Amygdala (tissue), 56 donors: ENCODE measurements around the gene MYEF2.

Experiments
- DNase-seq, 56 donors: peaks; one replicate each; lab custom pipeline; 2025; lab: John Stamatoyannopoulos, UW

MYEF2 gene

DNA sequence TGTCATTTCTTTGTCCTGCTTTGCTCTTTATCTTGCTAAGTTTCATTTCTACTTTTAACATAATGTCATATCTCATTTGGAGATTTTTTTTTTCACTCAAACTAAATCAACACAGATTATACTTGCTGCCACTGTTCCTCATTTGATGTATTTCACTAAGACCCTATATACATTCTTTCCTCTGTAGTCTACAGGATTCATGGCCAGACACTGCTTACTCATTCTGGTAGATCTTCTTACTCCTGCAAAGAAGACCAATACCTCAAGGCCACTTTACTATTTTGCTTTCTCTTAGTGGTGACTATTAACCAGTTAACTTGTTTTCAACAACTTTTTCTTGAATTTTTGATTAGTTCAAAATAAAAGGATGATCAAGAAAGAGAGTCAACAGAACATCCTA lies 30.7 kb downstream of the MYEF2 start:
- DNase-seq, result no peak

DNA sequence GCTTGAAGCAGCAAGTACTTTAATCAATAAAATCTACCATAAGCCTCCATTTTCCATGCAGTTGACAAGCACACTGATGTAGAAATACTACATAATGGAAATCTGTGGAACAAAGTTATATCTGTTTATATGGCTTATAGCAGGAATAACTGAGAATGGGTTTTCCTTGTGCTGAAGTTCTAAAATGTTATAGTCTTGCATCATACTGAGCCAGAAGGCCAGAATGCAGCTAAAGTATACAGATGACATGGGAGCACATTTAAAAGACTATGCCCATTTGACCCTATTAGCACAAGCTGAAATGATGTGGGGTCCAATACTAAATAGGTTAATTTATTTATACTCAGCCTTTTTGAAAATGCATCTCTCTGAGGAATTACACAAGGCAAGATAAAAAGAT lies 32.2 kb downstream of the MYEF2 start:
- no peak for DNase-seq

DNA sequence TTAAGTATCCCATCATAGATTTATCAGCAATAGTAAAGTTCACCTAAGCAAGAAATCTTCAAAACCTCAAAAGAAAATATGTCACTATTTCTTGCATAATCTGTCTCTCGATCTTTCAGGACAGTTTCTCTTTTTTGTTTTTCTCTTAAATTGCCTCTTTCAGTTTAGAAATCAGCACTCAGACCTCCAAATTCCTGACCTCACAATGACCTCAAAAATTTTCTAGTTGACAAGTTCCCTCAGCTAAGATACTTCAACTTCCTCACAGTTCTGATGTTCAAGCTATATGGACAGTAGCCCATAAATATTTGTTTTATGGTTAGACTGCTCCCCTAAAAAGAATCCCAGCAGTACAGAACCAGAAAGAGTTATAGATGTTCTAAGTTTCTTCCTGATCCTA lies 33.2 kb downstream of the MYEF2 start:
- DNase-seq, result no peak

DNA sequence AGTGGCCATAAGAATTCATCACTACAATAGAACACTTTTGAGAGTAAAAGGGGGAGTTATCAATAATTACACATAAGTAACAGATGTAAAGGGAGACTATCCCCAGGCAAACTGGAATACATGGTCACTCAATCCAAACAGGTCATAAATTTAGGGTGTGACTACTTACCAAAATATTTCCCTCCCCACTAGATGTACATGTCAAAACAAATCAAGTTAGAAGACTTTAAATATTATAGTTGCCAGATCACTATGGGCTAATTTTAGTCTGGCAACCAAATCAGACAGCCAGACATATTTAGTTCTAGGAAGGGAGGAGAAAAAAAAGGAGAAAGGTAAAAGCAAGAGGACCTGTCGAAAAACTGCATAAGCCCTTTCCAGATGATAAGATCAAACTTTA lies 34.2 kb downstream of the MYEF2 start:
- no peak for DNase-seq

DNA sequence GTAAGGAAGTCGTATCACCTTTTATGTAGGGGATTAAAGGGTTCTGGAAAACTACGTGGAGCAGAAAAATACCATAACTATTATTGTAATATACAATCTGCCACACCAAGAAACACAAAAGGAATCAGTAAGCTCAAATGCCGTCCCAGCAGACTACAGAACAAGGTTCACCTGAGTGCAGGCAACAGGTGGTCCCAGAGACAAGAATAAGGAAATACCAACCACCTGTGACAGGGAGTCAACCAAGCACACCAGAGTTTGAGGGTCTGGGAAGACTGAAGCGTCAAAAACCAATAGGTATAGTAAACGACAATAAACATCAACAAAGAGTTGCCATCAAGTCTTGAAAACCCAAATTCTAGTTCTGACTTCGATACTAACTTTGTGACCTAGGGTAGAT lies 45.2 kb downstream of the MYEF2 start:
- DNase-seq, result no peak

DNA sequence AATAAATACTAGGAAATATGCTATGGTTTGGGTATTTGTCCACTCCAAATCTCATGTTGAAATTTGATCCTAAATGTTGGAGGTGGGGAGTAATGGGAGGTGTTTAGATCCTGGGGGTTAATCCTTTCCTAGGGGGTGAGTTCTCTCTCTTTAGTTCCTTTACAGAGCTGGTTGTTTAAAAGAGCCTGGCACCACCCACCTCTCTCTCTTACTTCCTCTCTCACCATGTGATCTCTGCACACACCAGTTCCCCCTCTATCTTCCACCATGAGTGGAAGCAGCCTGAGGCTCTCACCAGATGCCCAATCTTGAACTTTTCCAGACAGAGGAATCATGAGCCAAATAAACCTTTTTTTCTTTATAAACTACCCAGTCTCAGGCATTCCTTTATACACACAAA lies 46.8 kb downstream of the MYEF2 start:
- DNase-seq, result no peak

DNA sequence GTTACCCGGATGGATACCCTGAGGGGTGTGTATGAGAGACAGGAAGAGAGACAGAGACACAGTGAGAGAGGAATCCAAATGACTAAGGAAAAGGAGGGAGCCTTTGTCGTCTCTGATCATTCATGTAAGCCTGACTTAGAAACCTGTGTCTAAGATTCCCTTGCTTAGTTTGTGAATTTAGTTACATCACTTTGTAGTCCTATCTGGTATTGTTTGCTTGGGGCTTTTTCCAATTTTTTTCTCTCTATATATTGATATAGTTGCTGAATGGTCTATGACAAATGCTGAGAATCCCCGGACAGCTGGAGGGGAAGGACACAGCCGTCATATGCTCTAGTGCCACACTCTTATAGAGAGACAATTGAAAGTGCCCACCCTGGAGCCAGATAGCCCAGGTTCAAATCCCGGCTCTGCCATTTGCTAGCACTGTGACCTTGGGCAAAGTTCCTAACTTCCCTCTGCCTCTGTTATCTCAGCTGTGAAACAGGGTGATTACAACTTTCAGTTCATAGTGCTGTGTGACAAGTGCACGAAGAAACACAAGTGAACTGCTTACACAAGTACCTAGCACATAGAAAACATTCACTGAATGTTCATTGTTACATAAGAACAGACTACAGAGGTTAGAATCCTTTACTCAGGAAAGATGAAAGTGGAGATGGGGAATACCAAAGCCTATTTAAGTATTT lies 51.3 kb downstream of the MYEF2 start:
- DNase-seq, result no peak

DNA sequence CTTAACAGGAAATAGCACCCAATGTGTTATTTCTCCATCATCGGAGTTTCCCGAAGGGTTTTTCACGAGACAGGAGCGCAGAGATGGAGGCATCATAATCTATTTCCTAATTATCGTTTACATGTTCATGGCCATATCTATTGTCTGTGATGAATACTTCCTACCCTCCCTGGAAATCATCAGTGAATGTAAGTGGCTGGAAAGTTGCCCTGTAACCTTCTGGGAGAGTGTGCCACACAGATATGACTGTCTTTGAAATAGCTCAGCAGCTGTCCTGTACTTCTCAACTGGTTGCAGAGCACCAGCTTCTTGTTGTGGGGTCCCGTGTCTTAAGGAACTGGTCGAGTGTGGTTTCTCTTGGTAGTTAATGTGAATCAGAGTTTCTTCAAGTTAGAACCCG lies 56.2 kb downstream of the MYEF2 start:
- DNase-seq, result no peak

DNA sequence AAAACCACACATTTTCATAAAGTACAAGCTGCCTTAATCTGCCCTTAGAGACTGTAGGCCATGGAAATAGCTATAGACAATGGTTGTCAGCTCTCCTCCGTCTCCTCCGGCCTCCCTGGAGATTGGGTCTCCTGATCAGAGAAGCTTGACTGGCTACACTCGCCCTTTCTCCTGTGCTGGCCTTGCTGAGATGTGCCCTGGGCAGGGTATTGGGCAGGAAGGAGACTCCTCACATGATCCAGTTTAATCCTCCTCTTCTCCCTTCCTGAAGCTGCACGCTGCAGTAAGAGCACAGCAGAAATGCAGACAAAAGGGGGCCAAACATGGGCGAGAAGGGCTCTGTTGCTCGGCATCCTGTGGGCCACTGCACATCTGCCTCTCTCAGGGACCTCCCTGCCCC lies 57.4 kb downstream of the MYEF2 start, which contains the start of gene SLC24A5:
TSS of gene SLC24A5 (plus strand) at position 246 of the 400 bp plus-strand sequence. CDS start at position 301, 55 bp downstream.
- DNase-seq, result no peak

DNA sequence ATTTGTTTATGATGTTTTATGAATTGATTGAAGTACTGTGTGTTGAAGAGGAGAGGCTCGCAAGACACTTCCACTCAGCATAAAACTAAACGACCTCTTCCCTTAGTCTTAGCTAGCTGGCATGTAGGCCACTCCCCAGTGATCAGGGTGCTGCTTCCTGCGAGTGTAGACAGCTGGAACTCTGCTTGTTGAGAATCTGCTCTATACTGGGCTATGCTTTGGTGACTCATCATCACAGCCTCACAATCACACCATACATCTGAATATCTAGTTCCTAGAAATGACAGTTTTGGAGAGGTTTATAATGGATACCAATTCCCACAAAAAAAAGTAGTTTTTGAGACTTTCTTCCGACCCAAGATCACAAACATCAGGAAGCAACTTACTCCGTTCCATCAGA lies 58.8 kb downstream of the MYEF2 start:
- no peak for DNase-seq

DNA sequence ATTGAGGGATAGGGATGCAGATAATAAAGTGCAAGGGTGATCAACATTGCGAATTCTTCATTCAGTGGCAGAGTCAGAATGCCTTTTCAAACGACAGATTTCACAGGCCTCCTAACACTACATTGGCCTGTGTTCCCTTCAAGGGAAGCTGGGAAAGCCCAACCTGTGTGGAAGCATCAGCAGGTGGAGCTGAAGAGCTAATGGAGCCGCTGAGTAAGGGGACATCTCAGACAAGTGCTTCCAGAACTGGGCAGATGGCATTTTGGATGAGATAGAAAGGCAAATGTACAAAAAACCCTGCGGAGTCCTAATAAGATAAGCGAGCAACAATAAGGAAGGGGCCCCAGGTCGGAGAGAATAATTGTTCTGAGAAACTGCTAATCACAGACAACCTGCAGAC lies 65.9 kb downstream of the MYEF2 start:
- peak in 6 of 56 donors; percentile 1 to 17 (median 3) for DNase-seq

DNA sequence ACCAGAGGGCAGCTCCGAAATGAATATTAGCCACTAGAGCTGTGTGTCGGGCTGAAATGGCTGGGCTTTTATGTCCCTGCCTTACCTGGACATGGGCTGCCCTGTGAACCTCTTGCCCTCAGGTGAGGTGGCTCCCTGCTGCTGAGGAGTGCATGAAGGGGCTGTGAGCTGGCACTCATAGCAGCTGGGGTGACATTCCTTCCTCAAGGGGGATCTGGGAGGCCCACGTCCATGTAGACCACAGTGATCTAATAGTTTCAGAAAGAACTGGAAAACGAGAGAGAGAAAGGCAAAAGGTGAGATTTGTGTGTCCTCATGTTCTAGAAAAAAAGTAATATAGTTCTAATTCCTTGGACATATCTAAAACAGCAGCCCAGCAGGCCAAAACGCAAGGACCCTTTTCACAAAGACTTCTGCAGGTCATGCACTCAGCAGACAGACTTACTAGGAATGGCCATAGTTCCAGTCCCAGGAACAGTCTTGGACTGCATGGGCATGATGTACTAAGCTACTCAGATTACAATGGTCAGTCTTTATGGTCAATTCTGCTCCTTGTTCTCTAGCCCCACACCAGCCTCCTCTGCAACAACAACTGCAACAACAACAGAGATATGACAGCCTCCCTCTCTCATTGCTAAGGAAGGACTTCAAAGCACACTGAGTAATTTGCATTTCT lies 68.1 kb downstream of the MYEF2 start:
- no peak for DNase-seq

DNA sequence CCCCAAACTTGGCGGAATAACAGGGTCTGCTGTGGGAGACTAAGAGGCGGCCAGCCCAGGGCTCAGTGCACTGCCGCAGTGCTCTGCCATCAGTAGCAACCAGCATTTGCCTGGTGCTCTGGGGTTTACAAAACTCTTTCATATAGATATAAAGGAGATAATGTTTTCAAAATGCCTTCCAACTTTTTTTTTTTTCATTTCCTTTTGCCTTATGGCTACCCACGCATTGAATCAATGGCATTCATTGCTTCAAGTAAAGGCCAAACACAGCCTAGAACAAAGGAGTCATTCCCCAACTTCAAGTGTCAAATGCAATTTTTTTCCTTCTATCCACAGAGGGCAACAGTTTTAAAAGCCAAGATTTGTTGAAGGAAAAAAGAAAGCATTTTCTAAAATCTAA lies 68.9 kb downstream of the MYEF2 start:
- no peak for DNase-seq

DNA sequence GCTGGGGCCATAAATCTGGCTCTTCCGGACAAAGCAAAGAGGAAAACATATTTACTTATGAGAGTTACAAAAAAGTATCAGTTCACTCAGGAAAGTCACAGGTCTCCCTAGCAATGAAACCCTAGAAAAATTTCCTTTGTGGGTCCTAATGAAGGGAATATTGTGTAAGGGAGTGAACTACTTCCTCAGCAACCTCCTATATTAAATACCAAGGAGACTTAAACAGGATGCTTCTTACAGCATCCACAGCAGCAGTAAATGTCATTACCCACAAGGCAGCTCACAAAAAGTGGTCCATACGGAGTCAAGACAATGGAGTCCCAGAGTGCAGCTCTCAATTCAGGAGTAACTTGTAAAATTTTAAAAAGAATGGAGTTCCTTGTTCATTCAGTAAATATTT lies 72.2 kb downstream of the MYEF2 start:
- DNase-seq, result no peak

DNA sequence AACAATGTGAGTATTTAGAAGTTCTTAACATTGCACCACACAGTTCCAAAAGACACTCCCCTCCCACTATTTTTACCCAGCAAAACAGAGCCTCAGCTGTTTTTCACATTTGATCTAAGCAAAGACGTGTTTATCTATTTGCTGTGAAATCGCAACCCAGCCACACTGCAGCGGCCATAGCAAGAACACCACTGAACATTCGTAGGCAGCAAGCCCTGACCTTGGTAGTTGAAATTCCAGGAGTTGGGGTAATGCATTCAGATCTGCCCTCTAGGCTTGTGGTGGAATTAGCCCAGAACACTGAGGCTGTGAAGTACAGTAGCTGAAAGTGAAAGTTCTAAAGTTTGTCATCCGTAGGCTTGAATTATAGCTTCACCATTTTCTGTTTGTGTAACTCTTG lies 74.4 kb downstream of the MYEF2 start:
- DNase-seq, result no peak

DNA sequence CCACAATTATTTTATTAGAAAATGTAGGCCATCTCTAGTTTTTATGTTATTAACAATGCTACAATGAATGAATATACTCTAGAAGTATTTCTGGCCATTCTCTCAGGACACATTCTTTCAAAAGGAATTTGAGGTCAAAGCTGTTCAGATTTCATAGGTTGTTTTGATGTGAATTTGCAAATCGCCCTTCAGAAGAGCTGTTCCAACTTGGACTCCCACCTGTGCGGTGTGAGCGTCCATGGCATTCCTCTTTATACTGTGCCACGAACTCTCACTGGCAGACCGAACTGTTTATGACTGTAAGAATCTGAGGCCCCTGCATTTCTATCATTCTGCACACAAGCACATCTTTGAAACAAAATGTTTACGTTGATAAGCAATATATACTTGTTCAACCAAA lies 75.9 kb downstream of the MYEF2 start:
- DNase-seq, result no peak

DNA sequence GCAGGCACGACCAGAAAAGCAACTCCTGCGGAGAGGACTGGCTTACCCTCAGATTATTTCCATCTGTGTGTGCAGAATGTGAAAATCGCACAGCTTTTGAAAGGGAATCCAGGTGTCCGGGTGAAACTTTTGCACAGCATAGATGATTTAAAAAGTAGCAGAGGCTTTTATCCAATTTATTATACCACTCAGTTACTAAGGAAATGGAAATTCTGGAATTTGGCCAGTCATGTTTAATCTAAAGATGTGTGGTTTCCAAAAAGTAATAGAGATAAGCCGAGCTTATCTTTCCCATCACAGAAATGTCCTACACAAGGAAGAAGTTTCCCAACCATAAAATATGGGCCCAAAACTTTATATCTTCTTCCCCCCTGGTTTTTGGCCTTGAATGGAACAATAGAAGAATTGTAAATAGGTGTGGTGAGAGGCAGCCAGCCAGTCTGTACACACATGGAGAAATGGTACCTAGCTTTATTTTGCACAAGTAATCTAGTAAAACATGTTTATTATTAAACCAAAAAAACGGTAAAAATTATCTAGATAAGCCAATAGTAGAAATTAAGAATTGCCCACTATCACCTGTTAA lies 76.6 kb downstream of the MYEF2 start:
- no peak for DNase-seq

DNA sequence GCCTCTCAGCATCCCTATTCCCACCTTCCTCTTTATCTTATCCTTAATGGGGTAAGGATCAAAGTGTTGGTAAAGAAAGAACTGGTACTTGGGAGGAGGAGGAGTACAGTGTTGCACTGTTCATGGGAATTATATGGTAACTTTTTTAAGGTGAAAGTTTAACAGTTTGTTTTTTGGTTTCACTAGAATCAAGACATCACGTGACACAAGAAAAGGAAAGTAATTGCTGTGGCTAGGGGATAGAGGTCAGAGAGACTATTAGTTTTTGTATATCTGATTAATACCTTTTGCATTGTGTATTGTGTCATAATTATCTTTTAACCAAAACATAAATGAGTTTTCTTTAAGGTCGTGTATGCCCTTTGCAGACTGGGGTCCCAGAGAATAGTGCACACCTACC lies 80.8 kb downstream of the MYEF2 start:
- DNase-seq, result no peak

DNA sequence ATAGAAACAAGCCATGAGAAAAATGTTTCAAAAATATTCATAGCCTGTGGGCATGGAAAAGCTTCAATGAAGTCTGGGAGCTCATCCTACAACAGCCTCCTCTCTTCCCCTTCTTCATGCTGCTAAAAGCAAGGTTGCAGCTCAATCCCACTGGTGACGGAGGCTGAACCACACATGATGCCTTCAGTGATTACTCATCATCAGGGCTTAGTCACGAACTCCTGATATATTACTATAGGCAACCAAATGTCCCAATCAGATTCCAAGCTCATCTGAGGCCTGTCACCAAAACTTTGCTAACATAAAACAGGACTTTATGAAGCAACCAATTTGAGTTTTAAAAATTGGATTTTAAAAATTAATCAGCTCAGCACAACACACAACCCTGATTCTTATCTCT lies 81.3 kb downstream of the MYEF2 start:
- DNase-seq, result peak in 7 of 56 donors; percentile 1 to 31 (median 5)

DNA sequence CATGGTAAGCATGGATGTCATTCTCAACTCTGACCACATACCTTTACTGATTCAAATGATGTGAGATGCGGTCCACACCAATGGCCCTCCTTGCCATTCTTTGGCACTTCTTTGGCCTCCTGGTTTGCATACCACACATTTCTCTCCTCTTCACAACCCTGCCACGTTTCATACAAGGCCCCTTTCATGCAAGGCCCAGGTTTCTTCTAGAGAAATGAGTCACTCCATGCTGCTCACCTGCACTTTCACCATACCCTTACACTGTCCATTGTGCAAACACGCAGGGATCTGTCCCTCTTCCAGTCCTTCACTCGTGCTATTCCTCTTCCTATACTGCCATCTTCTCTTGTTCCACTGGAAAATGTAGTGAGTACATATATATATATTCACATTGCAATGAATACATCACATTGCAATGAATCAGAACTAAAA lies 81.7 kb downstream of the MYEF2 start:
- no peak for DNase-seq

DNA sequence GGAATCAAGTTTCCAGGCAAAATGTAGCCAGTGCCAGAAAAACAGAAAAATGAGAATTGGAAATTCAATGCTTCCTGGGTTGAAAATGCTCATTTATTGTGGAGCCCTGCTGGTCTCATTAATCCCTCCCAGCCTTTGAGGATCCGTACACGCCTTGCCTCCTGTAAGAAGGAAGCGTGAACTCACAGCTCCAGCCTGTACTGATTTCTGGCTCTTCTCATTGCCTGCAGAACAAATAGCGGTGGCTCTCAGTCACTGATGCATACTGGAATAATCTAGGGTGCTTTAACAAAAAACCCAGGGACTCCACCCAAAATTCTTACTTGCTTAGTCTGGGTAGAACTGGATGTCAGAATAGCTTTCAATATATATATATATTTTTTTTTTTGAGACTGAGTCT lies 86.6 kb downstream of the MYEF2 start:
- DNase-seq, result no peak

DNA sequence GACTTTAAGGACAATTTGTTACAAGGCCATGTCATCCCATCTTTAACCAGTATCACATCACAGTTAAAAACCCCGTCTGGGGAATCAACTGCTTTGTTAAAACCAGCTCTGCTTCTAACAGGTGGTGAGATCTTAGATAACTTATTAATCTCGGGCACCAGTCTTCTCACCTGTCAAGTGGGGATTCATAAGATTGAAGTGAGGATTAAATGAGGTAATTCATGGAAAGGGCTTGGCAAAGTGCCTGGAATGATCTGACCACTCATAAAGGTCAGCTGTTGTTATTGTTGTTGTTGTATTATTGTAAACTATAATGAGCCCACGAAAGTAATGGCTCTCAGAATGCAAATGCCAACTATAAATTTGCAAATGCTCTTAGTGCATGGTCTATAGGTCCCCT lies 87.4 kb downstream of the MYEF2 start:
- DNase-seq, result no peak
